ENCODE data around the gene WWOX.

DNA sequence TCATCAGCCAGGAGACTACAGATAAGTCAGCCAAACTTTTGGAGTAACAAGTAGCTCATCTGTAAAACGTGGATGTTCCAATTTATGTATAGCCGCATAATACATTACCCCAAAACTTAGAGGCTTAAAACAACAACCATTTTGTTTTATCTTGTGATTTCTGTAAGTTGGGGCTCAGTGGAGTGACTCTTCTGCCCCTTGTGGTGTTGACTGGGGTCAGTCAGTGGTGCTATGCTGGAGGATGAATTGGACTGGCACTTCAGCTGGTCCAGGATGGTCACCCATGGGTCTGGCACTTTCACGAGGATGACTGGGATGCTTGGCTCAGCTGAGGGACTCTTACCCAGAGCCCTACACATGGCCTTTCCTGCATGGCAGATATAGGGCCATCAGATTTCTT, 172.5 kb downstream of the WWOX start:
- TF ChIP-seq, protein P1, sequence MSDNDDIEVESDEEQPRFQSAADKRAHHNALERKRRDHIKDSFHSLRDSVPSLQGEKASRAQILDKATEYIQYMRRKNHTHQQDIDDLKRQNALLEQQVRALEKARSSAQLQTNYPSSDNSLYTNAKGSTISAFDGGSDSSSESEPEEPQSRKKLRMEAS (IDR thresholded peaks at IDR 0.05; ENCODE audit: insufficient read depth, insufficient read length): no peak
- TF ChIP-seq, protein P2, sequence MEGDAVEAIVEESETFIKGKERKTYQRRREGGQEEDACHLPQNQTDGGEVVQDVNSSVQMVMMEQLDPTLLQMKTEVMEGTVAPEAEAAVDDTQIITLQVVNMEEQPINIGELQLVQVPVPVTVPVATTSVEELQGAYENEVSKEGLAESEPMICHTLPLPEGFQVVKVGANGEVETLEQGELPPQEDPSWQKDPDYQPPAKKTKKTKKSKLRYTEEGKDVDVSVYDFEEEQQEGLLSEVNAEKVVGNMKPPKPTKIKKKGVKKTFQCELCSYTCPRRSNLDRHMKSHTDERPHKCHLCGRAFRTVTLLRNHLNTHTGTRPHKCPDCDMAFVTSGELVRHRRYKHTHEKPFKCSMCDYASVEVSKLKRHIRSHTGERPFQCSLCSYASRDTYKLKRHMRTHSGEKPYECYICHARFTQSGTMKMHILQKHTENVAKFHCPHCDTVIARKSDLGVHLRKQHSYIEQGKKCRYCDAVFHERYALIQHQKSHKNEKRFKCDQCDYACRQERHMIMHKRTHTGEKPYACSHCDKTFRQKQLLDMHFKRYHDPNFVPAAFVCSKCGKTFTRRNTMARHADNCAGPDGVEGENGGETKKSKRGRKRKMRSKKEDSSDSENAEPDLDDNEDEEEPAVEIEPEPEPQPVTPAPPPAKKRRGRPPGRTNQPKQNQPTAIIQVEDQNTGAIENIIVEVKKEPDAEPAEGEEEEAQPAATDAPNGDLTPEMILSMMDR (IDR thresholded peaks at IDR 0.05; ENCODE audit: extremely low read depth in 1 of 2, insufficient read depth in 1 of 2, low read depth in 1 of 2, low read length in 2 of 2): no peak
- TF ChIP-seq EZH2 (IDR thresholded peaks at IDR 0.05; ENCODE audit: borderline replicate concordance, low read depth, low read length, severe bottlenecking): no peak
- no peak for TF ChIP-seq FOS (IDR thresholded peaks at IDR 0.05; ENCODE audit: borderline replicate concordance, insufficient read depth, low read length)
- TF ChIP-seq JUN (IDR thresholded peaks at IDR 0.05; ENCODE audit: borderline replicate concordance, insufficient read depth, insufficient read length, low read depth): no peak
- no peak for TF ChIP-seq POLR2A (IDR thresholded peaks at IDR 0.05; ENCODE audit: low read depth, low read length)
